Psoas muscle (tissue), 8 donors: ENCODE measurements around the gene GALC. TPM values are rescaled to one million over a fixed set of nuclear protein-coding genes. Genes with fewer than 3 reads are reported as not detected.

Experiments used
- ATAC-seq, 4 donors: fragments of 200-7000 bp; cut with Tn5 transposase; one replicate each; pipeline ENCODE4 v1.9.1; 2020; ENCODE audit warnings: moderate library complexity in 3 of 4, mild to moderate bottlenecking in 2 of 4
- DNase-seq, 2 donors: peaks; one replicate each; pipeline ENCODE4 v3.0.0-alpha.2; 2020
- H3K27ac ChIP-seq: fragments of 200-600 bp; one replicate; pipeline ENCODE4 v1.8.0; 2022
- H3K27me3 ChIP-seq, 3 donors: fragments of 200-600 bp in 1 of 3; one replicate each; pipeline versions ENCODE4 v1.6.1 to v1.8.0; 2013 to 2022; ENCODE audit warnings: low read length in 2 of 3, mild to moderate bottlenecking in 2 of 3, moderate library complexity in 1 of 3; ENCODE audit not compliant: insufficient read depth in 3 of 3
- H3K36me3 ChIP-seq, 2 donors: fragments of 200-600 bp in 1 of 2; one replicate each; pipeline versions ENCODE4 v1.6.1 to v1.8.0; 2013 to 2022; ENCODE audit warnings: low read depth in 1 of 2, mild to moderate bottlenecking in 1 of 2, moderate library complexity in 1 of 2; ENCODE audit not compliant: insufficient read depth in 1 of 2
- H3K4me1 ChIP-seq: fragments of 200-600 bp; one replicate; pipeline ENCODE4 v1.8.0; 2022
- H3K4me3 ChIP-seq: fragments of 200-600 bp; one replicate; pipeline ENCODE4 v1.8.0; 2022; ENCODE audit warnings: mild to moderate bottlenecking
- H3K9me3 ChIP-seq: fragments of 200-600 bp; one replicate; pipeline ENCODE4 v1.8.0; 2022
- CTCF ChIP-seq: fragments of 200-600 bp; IDR thresholded peaks from one replicate; pipeline ENCODE4 v1.8.0; 2022; ENCODE audit warnings: antibody characterized with exemption
- WGBS, 3 donors: extraction: QIAGEN DNeasy Blood & Tissue Kit; methylation state at CpG; one replicate each; pipeline versions ENCODE4 v1.1.6 to v1.1.7; 2013; 5-methylcytosine and 5-hydroxymethylcytosine counted together
- intact Hi-C, 2 donors: fragments of 100-400 bp; cut with DNase I; formaldehyde crosslinking; loops; one replicate each; pipeline versions ENCODE4 v1.11.0 to v1.14.2; 2022
- polyA plus RNA-seq, 3 donors: library from polyadenylated mRNA; stranded (reverse); fragments of 200-250 nt; gene quantifications; one replicate each; pipeline ENCODE4 v1.2.3, GENCODE V29; 2013
- total RNA-seq, 4 donors: library from RNA; stranded (reverse); fragmentation: NEBNext Ultra II Directional in 2 of 4; extraction: Animal tissue kit (Norgen Biotek cat#: 25700) in 2 of 4; gene quantifications; one replicate each; pipeline versions ENCODE4 v1.2.1 to v1.2.4, GENCODE V29; 2021 to 2023
- donor health status: healthy with polysubstance abuse.
- donor health status: DM: no; HTN: no; CAD: no; lungs with moderate emphysema.
- donor health status: Bipolar disorder and iron deficiency.
- donor health status: healthy.
- donor health status: DM: yes; HTN: yes; CAD: no.
- donor health status: DM: no; HTN: no; CAD: no.
- donor health status: DM: no; HTN: no; CAD: no.
- donor health status: DM: yes; HTN: yes; CAD: no.

Gene GALC
- total and polyA plus RNA-seq, 7 donors = 4.0 to 10.2 (median 8.5) TPM

- H3K36me3 ChIP-seq = peaks cover 0 to 60% of the 10 kb centered on the region in 2 donors
These were observed 25.5 kb downstream of the GALC start for GRCh38 chr14:87967496-87967895.

DNA sequence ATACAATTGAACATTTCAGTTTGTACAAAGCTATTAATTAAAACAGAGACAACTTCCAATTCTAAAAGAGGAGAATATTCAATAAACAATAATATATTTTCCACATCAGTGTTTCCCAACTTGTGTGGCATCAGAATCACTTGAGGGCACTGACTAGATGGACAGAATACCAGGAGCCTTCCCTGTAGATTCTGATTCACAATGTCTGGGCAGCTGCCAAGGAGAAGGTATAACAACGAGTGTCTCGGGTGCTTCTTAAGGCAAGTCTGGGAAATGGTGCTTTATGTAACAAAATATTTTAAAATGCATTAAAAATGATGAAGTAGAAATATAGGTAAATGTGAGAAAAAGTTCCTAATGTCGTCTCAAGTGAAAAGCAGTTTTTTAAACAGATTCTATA is 26.2 kb downstream of the GALC start:
- 80 to 84% (median 81%) methylated on average over 3 of the region's 3 CpGs for WGBS, 3 donors
- ATAC-seq = no peak
- no peak for DNase-seq
- peaks cover 0 to 61% of the 10 kb centered on the region in 2 donors for H3K36me3 ChIP-seq
- H3K4me1 ChIP-seq = no peaks in the 10 kb centered on the region
- H3K27ac ChIP-seq = no peak overlapping the region
- no peak overlapping the region for H3K4me3 ChIP-seq
- no peaks in the 10 kb centered on the region for H3K9me3 ChIP-seq
- TF ChIP-seq CTCF = no peak
- no peaks in the 10 kb centered on the region for H3K27me3 ChIP-seq
- intact Hi-C loops = no loop called here

More at GRCh38 chr14:87967496-87967895, 25.5 kb downstream of the GALC start:
- H3K4me3 ChIP-seq = no peak overlapping the region
- no peak overlapping the region for H3K27ac ChIP-seq
- no peak for DNase-seq
- H3K27me3 ChIP-seq = no peaks in the 10 kb centered on the region
- H3K4me1 ChIP-seq = no peaks in the 10 kb centered on the region
- no peaks in the 10 kb centered on the region for H3K9me3 ChIP-seq
- intact Hi-C loops = no loop called here
- TF ChIP-seq CTCF = no peak
- no peak for ATAC-seq

DNA sequence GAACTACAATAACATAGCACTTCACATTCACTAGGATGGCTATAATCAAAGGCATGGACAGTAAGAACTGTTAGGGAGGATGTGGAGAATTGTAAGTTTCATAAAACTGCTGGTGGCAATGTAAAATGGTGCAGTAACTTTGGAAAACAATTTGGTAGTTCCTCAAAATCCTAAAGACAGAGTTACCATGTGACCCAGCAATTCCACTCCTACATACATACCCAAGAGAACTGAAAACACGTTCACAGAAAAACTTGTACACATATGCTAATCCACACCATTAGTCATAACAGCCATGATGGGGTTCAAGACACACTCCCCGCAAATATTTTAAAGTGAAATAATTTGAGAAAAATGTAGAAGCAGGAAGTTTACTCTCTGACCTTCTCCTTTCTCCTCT is 31.7 kb downstream of the GALC start:
- 81 to 93% (median 86%) methylated on average over 2 of the region's 2 CpGs for WGBS, 3 donors
- DNase-seq (no peak), ATAC-seq (no peak)
- Histone ChIP-seq H3K27ac (no peak overlapping the region), H3K4me3 (no peak overlapping the region), H3K27me3 (no peaks in the 10 kb centered on the region), H3K9me3 (no peaks in the 10 kb centered on the region), H3K36me3 (peaks cover 0 to 63% of the 10 kb centered on the region in 2 donors), H3K4me1 (no peaks in the 10 kb centered on the region)
- intact Hi-C loops = no loop called here
- TF ChIP-seq CTCF = no peak

GRCh38 chr14:87960013-87960787 is 32.8 kb downstream of the GALC start:
- WGBS, 3 donors = 91 to 93% (median 93%) methylated on average over 5 of the region's 5 CpGs
- peaks cover 0 to 62% of the 10 kb centered on the region in 2 donors for H3K36me3 ChIP-seq

More at GRCh38 chr14:87960013-87960787, 32.8 kb downstream of the GALC start:
- Histone ChIP-seq H3K27ac (no peak overlapping the region), H3K4me1 (no peaks in the 10 kb centered on the region), H3K4me3 (no peak overlapping the region), H3K9me3 (no peaks in the 10 kb centered on the region), H3K27me3 (no peaks in the 10 kb centered on the region)
- intact Hi-C loops = no loop called here
- TF ChIP-seq CTCF = no peak
- no peak for ATAC-seq
- no peak for DNase-seq
